ENCODE results near the gene TMEM9. TPM values are rescaled to one million over a fixed set of nuclear protein-coding genes. Genes with fewer than 3 reads are reported as not detected.

The TMEM9 gene
- total and polyA plus RNA-seq, 9 of the 15 experiments (the other 6 are each of a cell fraction or from before 2014, with no cell fraction given), result 30.4 to 107 (median 67.6) TPM

DNA sequence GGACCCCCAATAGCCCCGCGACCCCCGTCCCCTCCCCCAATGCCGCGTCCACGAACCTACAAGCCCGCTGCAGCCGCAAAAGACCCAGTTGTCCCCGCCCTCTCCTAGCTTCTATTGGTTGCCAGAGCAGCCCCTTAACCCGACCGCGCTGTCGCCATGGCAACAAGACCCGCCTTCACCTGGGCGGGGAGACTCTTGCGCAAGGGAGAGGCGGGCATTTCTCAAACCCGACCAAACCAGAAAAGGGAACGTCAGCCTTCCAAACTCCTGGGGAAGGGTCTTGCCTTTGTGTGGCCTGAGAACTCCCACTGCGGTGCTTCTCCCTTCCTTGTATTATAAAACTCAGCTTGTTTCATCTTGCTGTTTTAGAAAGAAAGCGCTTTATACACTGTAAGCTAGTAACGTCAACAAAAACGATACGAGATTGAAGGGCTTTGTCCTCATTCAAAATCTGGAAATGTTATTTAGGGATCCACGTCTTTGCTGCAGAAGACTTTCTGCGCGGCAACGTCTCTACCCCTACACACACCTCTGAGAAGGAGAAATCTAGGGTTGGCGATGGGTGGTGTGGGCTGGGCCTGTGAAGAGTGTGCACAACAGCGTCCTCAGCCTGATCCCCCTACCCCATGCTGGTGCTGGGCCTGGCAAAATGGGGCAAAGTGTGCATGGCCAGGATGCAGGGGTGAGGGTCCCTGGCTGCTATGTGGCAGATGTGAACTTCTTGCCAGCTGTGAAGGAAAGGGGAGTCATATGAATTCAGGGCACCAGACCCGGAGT lies at the start of gene TMEM9 (continued):
- no peak for TF ChIP-seq RREB1 (CRISPR knock-in tag; IDR thresholded peaks at IDR 0.05)
- peak; percentile 24 for TF ChIP-seq TAF1 (IDR thresholded peaks at IDR 0.05; ENCODE audit: control insufficient read depth, extremely low read depth, insufficient read depth, low read length, severe bottlenecking)
- TF ChIP-seq SP1 (CRISPR knock-in tag; IDR thresholded peaks at IDR 0.05), result peak; percentile 92
- peak; percentile 91 for TF ChIP-seq ZBTB7A (IDR thresholded peaks at IDR 0.05; ENCODE audit: borderline replicate concordance, control insufficient read depth, low read depth, low read length)
- 0 out of 4 replicates have a peak, but pooled peaks of 1 of the 2 experiments have one; percentile 30 for TF ChIP-seq UBTF (IDR thresholded peaks at IDR 0.05; ENCODE audit: borderline replicate concordance in 1 of 2, low read depth in 2 of 2, low read length in 2 of 2)
- peak; percentile 58; the same call in 1 of the 2 replicates for TF ChIP-seq PML (IDR thresholded peaks at IDR 0.05; ENCODE audit: low read length)
- TF ChIP-seq ZBTB9 (CRISPR knock-in tag; IDR thresholded peaks at IDR 0.05), result peak; percentile 72
- TF ChIP-seq NRF1 (conservative IDR thresholded peaks at IDR 0.05 in 1 of 2, IDR thresholded peaks at IDR 0.05 in 1 of 2), result peak; percentile 90 to 92
- no peak for TF ChIP-seq ZKSCAN1 (IDR thresholded peaks at IDR 0.05; ENCODE audit: low read depth, low read length)
- TF ChIP-seq DMBX1 (CRISPR knock-in tag; IDR thresholded peaks at IDR 0.05; ENCODE audit: borderline replicate concordance), result peak; percentile 55; the same call in 1 of the 2 replicates
- TF ChIP-seq EGR1 (conservative IDR thresholded peaks at IDR 0.05), result peak; percentile 15; the same call in 1 of the 2 replicates
- no peak for TF ChIP-seq TARDBP (IDR thresholded peaks at IDR 0.05)
- peak; percentile 61; the same call in 1 of the 2 replicates for TF ChIP-seq EP400 (IDR thresholded peaks at IDR 0.05)
- TF ChIP-seq MYC (IDR thresholded peaks at IDR 0.05; ENCODE audit: low read depth, low read length), result peak; percentile 44
- TF ChIP-seq MYC (CRISPR knock-in tag; IDR thresholded peaks at IDR 0.05; ENCODE audit: borderline replicate concordance, low read depth), result peak; percentile 49; the same call in 1 of the 2 replicates
- peak; percentile 99 for TF ChIP-seq MXI1 (IDR thresholded peaks at IDR 0.05; ENCODE audit: low read depth, low read length)

All from K562 (cell line).